Left ventricle myocardium inferior (tissue), 1 donor: ENCODE data around the gene HSPA13. TPM values are rescaled to one million over a fixed set of nuclear protein-coding genes. Genes with fewer than 3 reads are reported as not detected.
"Not testable (repeated sequence)": the region's sequence is repeated elsewhere in the genome, so short reads cannot be mapped to it uniquely, and the experiment has no call there.

Experiments used
- DNase-seq: peaks from one replicate; pipeline ENCODE4 v3.0.0-alpha.2; 2020
- H3K27ac ChIP-seq: fragments of 200-600 bp; replicated peaks from 2 replicates; pipeline ENCODE4 v1.8.0; 2021
- H3K27me3 ChIP-seq: fragments of 200-600 bp; 2 replicates; pipeline ENCODE4 v1.8.0; 2021; ENCODE audit warnings: low read depth
- H3K36me3 ChIP-seq: fragments of 200-600 bp; 2 replicates; pipeline ENCODE4 v1.8.0; 2021
- H3K4me1 ChIP-seq: fragments of 200-600 bp; 2 replicates; pipeline ENCODE4 v1.8.0; 2021
- H3K4me3 ChIP-seq: fragments of 200-600 bp; 2 replicates; pipeline ENCODE4 v1.8.0; 2021; ENCODE audit warnings: mild to moderate bottlenecking, moderate library complexity
- H3K9me3 ChIP-seq: fragments of 200-600 bp; replicated peaks from 2 replicates; pipeline ENCODE4 v1.8.0; 2021
- CTCF ChIP-seq: fragments of 200-600 bp; IDR thresholded peaks from 2 replicates; pipeline ENCODE4 v1.8.0; 2021; ENCODE audit warnings: antibody characterized with exemption, mild to moderate bottlenecking, borderline replicate concordance
- intact Hi-C: fragments of 100-400 bp; cut with micrococcal nuclease; formaldehyde crosslinking; loops from one replicate; pipeline ENCODE4 v1.11.0; 2022
- total RNA-seq: library from RNA; stranded (reverse); fragmentation: NEBNext Ultra II Directional; extraction: Animal tissue kit (Norgen Biotek cat#: 25700); gene quantifications from one replicate; pipeline ENCODE4 v1.2.1, GENCODE V29; 2021
- donor health status: DM: no; HTN: yes; CAD: no; lungs with severe emphysema.

Gene HSPA13
- total RNA-seq, 1 donor from 2014 or later = 14.6 TPM

- DNase-seq = no peak
- Histone ChIP-seq H3K9me3 (no peaks in the 10 kb centered on the region), H3K36me3 (no peaks in the 10 kb centered on the region), H3K27ac (no peak overlapping the region), H3K4me3 (no peak overlapping the region), H3K27me3 (no peaks in the 10 kb centered on the region), H3K4me1 (no peaks in the 10 kb centered on the region)
- intact Hi-C loops = no loop called here
- TF ChIP-seq CTCF = no peak
Observed at GRCh38 chr21:14354515-14354914, 28.4 kb downstream of the HSPA13 start.

- H3K4me3 ChIP-seq = no peak overlapping the region
Observed at GRCh38 chr21:14353726-14354125, 29.2 kb downstream of the HSPA13 start.

GRCh38 chr21:14353231-14353630, 29.7 kb downstream of the HSPA13 start:
- intact Hi-C loops = no loop called here
- DNase-seq = no peak
- H3K27ac ChIP-seq = no peak overlapping the region
- H3K4me3 ChIP-seq = no peak overlapping the region
- no peaks in the 10 kb centered on the region for H3K36me3 ChIP-seq
- no peaks in the 10 kb centered on the region for H3K9me3 ChIP-seq
- no peaks in the 10 kb centered on the region for H3K4me1 ChIP-seq
- no peaks in the 10 kb centered on the region for H3K27me3 ChIP-seq
- no peak for TF ChIP-seq CTCF

More at GRCh38 chr21:14353726-14354125, 29.2 kb downstream of the HSPA13 start:
- intact Hi-C loops = no loop called here
- Histone ChIP-seq H3K4me1 (no peaks in the 10 kb centered on the region), H3K36me3 (no peaks in the 10 kb centered on the region), H3K27me3 (no peaks in the 10 kb centered on the region), H3K9me3 (no peaks in the 10 kb centered on the region), H3K27ac (no peak overlapping the region)
- TF ChIP-seq CTCF = no peak
- no peak for DNase-seq

- H3K27ac ChIP-seq, H3K36me3 ChIP-seq, H3K4me1 ChIP-seq, intact Hi-C loops, DNase-seq, H3K27me3 ChIP-seq, H3K4me3 ChIP-seq: not testable (repeated sequence)
- peaks cover 13% of the 10 kb centered on the region for H3K9me3 ChIP-seq
Observed at GRCh38 chr21:14327346-14327745, 55.6 kb downstream of the HSPA13 start.

- Histone ChIP-seq H3K27me3 (no peaks in the 10 kb centered on the region), H3K4me3 (no peak overlapping the region), H3K4me1 (no peaks in the 10 kb centered on the region), H3K36me3 (no peaks in the 10 kb centered on the region), H3K9me3 (peaks cover 13% of the 10 kb centered on the region), H3K27ac (no peak overlapping the region)
- intact Hi-C loops = no loop called here
- DNase-seq = no peak
- TF ChIP-seq CTCF = no peak
Observed at GRCh38 chr21:14325595-14325994, 57.4 kb downstream of the HSPA13 start.

Other genes with a start within 250 kb of the HSPA13 start
- not detected for gene LIPI, start 172.2 kb downstream of the HSPA13 start, total RNA-seq
- 0.30 TPM for gene RBM11, start 167.0 kb downstream of the HSPA13 start, total RNA-seq
- 1.0 TPM for gene SAMSN1, start 163.2 kb upstream of the HSPA13 start, total RNA-seq